T-helper 1 cell treated with Interleukin-12 subunit alpha and Interleukin-12 subunit beta and Interleukin-4 antibody, amounts not matched to agents 30 ng/mL and 1 ng/mL, for 36 hours (primary cell): ENCODE data around the gene TAF1C. TPM values are rescaled to one million over a fixed set of nuclear protein-coding genes. Genes with fewer than 3 reads are reported as not detected.
"Not testable (repeated sequence)": the region's sequence is repeated elsewhere in the genome, so short reads cannot be mapped to it uniquely, and the experiment has no call there.

Experiments used
- intact Hi-C: fragments of 100-400 bp; cut with micrococcal nuclease; formaldehyde crosslinking; loops from one replicate; pipeline ENCODE4 v1.15.1; 2024
- total RNA-seq: library from RNA; stranded (reverse); gene quantifications from 2 replicates; pipeline ENCODE4 v1.2.3, GENCODE V29; 2022

The TAF1C gene, protein sequence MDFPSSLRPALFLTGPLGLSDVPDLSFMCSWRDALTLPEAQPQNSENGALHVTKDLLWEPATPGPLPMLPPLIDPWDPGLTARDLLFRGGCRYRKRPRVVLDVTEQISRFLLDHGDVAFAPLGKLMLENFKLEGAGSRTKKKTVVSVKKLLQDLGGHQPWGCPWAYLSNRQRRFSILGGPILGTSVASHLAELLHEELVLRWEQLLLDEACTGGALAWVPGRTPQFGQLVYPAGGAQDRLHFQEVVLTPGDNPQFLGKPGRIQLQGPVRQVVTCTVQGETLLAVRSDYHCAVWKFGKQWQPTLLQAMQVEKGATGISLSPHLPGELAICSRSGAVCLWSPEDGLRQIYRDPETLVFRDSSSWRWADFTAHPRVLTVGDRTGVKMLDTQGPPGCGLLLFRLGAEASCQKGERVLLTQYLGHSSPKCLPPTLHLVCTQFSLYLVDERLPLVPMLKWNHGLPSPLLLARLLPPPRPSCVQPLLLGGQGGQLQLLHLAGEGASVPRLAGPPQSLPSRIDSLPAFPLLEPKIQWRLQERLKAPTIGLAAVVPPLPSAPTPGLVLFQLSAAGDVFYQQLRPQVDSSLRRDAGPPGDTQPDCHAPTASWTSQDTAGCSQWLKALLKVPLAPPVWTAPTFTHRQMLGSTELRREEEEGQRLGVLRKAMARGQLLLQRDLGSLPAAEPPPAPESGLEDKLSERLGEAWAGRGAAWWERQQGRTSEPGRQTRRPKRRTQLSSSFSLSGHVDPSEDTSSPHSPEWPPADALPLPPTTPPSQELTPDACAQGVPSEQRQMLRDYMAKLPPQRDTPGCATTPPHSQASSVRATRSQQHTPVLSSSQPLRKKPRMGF
- total RNA-seq = 57.4 and 62.5 TPM in 2 replicates

DNA sequence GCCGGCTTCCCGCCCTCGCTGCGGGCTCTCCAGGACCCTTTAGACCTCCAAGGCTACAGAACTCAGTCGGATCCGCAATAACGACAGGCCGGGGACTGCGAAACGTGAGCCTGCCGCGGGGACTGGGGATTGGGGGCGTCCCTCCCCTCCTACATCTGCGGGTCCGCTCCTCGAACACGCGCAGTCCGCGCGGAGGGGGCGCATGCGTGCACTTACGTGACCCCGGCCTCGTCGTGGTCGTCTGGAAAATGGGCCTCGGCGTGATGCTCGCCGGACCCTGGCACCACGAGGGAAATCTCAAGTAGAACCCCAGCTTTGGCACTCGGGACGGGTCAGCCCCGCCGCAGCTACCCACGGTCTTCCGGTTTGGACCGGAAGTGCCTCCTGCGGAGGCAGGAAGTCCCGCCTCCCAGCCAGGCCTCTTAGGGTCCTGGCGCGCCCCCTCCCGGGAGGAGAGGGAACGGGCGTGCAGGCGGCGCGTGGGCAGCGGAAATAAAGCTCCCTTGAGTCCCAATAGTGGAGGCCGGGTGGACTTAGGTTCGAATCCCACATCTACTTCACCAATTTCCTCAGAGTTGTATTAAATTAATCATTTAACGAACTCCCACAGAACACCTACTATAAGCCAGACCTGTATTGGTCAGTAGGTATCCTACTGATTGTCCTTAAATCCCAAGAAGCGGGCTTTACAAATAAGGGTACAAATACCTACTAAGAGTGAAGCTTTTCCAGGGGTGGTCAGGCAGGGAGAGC, at the start of gene TAF1C:
Gene TAF1C (minus strand): TSS at position 373 of the 753 bp plus-strand sequence. CDS start 2,069 bp downstream, outside the sequence.
- intact Hi-C loops = loop anchor here (1.0 to 5.0 kb wide), 11 partner anchors 42 to 380 kb away; partner anchors contain the start of genes DNAAF1, HSBP1, HSDL1 and MBTPS1

DNA sequence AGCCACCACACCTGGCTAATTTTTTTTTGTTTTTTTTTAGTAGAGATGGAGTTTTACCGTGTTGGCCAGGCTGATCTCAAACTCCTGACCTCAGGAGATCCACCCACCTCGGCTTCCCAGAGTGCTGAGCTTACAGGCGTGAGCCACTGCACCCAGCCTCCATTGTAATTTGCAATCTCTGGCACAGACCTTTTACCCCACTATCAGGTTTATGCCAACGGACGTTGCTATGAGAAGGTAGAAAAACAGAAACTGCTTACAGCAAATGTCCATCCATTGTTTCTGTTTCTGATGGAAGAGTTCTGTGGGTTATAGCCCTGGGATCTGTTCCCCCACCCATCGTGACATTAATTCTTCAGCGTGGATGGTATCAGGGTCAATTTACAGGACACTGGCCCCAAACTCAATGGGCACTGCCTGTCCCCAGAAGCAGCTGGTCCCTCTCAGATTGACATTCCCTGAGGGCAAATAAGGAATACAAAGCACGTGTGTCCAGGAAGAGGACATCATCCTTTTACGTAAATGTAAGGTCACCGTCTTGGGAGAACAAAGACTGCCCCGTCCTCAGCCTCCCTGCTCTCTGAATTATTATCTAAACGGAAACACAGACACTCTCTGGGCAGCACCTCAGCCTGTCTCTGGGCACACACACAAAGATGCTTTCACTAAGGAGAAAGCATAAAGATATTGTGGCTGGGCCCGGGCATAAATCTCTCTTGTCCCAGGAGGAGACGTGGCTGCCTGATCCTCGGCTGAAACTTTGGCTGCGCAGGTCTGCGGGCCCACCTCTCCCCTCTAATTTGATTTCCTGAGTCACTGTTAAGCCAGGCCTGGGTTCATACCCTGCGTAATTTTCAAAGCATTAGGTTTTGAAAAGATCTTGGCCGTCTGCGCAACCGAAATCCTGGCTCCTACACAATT, 47.7 kb upstream of the TAF1C start:
- intact Hi-C loops = no loop called here

DNA sequence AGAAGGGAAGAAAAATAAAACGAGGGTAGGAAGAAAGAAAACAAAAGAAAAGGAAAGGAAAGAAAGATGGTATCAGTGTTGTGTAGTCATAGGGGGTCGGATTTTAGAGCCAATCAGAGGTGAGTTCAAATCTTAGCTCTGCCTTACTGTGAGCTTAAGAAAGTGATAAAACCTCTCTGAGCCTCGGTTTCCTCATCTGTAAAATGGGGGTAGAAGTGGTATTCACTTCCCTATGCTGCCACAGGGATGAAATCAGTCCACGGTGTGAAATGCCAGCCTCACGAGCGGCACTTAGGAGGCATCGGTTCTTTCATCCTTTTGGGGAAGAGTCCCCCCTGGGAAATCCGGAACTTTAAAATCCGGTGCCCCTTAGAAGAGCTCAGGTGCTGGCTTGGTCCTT, 46.9 kb upstream of the TAF1C start:
- intact Hi-C loops = no loop called here

DNA sequence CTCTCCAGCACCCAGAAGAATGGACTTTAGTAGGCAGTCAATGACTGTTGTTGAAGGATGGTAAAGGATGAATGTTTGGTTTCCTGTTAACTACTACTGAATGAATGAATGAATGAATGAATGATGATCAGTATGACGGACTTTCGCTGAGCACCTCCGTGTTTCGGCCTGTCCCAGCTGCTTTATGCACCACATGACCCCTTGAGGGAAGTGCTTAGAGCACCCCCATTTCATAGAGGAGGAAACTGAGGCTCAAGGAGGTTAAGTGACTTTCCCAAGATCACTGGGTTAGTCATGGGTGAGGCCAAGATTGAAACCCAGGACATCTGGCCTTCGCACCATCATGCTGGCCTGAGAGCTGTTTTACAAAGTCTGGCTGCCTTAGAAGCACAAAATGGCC, 46.1 kb upstream of the TAF1C start:
- intact Hi-C loops = no loop called here

DNA sequence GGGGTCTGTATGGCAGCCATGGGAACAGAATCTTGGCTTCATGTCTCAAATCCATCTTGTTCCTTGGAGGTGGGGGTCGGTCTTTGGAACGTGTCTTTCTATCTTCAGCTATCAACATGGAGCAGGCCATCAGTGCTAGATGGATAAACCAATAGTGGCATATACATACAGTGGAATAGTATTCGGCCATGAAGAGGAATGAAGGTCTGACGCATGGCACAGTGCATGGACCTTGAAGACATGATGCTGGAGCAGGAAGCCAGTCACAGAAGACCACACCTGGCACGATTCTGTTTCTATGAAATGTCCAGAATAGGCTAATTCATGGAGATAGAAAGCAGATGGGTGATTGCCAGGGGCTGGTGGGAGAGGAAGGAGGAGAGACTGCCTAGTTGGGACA, 45.2 kb upstream of the TAF1C start:
- intact Hi-C loops = no loop called here

DNA sequence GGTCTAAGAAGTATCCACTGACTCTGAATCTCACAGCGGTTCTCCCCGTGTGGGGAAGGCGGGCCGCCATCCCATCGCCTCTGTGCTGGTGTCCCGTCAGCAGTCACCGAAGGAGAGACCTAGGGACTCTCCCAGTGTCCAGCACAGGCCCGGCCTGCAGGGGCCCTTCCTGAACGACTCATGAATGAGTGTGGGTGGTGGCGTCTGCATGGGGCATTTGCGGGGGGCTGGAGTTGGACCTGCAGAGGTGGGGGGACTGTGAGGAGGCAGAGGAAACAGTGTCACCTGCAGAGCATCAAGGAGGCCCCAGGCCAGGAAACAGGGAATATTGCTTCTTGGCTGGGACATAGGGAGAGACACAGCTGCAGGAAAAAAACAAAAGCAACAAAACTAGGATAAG, 42.6 kb upstream of the TAF1C start:
- intact Hi-C loops = no loop called here

DNA sequence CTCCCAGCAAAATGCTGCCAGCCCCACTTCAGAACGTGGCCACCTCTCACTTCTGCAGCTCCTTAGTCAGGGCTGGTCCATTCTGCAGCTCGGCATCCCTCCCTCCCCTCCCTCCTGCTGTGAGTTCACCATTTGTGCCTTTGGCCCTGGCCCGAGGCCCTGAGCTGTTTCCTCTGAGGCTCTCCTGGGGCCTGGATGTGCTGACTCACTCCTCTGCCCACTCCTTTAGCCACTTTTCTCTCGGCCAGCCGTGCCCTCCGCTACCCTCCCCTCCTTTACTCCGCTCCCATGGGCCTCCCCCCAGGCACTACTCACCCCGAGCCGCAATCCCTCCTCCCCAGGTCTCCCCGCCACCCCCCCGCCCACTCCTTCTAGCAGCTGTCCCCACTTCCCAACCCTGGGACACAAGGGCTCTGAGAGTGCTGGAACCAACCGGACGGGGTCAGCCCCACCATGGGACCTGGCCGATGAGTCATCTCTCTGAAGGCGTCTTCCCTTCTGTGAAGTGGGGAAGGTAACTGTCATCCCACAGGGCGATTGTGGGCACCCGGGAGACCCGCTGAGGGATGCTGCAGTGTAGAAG, 41.5 kb upstream of the TAF1C start:
- intact Hi-C loops = no loop called here

DNA sequence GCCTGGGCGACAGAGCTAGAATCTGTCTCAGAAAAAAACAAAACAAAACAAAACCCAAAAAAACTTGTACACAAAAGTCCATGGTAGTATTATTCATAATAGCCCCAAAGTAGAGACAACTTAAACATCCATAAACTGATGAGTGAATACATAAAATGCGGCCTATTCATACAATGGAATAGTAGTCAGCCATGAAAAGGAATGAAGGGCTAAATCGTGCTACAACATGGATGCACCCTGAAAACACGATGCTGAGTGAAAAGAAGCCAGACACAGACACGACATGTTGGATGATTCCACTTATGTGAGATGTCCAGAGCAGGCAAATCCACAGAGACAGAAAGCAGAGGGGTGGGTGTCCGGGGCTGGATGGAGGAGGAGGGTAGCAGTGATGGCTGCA, 40.7 kb upstream of the TAF1C start:
- intact Hi-C loops = no loop called here

DNA sequence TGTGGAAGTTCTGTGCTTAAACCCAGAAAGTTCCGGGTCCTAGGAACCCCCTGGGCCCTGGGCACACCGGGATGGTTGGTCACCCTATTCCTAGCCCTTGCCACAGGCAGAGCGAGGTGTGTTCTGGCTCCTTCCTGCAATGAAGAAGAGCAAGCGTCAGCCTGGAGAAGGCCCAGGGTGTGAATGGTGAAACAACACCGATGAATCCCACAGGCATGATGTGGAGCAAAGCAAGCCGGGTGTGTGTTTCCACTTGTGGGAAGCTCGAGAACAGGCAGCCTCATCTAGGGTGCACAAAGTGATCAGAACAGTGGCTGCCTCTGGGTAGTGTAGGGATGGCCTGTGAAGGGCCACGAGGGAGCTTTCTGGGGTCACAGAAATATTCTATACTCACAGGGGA, 39.2 kb upstream of the TAF1C start:
- intact Hi-C loops = no loop called here

DNA sequence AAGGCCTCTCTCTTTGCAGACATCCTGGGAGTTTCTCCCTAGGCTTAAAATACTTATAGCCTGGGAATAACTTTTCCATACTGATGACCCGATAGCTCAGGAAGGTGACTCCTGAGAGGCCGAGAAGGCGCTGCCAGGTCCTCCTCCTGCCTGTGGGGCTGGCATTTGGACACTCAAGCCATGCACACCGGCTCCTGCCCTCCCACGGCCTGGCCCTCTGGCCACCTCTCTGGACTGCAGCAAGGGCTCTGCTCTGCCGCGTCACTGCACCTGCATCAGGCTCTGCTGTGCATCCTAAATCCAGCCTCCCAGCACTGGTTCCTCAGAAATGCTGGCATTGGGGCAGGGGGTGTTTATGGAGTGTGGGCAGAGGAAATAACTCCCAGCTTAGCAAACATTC, 38.7 kb upstream of the TAF1C start:
- intact Hi-C loops = no loop called here

DNA sequence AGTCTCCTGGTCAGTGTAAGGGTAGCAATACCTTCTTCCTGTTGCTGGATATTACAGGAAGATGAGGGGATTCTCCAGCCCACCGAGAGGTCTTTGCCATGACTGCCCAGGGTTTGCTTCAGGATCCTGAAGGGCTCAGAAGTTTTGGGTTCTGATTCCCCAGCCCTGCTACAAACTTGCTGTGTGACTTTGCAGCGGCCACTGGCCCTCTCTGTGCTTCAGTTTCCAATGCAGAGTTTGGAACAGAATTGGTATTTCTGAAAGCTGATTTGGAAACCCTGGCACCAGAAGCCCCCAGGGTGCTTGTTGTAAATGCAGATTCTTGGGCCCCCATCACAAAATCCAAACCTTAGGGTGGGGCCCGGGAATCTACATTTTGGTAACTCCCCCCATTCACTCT, 38.3 kb upstream of the TAF1C start:
- intact Hi-C loops = no loop called here

DNA sequence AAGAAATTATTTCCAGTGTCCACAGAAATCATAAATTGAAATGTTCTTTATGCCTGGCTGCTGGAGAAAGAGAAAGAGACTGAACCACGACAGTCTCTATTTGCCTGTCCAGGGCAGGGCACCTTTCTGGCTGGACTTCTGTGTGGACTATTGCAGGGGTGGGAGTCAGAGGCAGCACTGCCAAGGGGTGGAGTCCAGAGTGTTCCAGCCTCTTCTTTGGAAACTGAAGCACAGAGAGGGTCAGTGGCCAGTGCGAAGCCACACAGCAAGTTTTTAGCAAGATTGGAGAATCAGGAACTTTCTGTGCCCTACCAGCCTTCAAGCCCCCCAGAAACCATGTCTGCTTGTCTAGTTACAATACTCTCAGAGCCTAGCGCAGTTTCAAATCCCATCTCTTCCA, 37.7 kb upstream of the TAF1C start:
- intact Hi-C loops = no loop called here

DNA sequence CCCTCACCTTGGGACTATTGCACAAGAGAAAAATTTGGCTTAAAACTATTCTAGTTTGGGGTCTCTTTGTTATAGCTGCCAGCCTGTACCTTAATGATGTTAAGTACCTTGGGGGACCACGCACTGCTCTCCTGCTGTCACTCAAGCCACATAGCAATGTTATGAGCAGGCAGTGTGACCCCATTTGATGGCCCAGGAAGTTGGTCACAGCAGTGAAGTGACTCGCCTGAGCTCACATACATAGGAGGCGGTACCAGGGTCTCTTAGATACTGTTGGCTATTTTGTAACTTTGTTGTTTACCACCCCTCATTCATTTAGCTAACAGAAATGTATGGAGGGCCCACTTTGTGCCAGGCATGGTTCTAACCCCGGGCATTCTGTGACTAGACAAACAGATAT, 36.6 kb upstream of the TAF1C start:
- intact Hi-C loops = no loop called here

DNA sequence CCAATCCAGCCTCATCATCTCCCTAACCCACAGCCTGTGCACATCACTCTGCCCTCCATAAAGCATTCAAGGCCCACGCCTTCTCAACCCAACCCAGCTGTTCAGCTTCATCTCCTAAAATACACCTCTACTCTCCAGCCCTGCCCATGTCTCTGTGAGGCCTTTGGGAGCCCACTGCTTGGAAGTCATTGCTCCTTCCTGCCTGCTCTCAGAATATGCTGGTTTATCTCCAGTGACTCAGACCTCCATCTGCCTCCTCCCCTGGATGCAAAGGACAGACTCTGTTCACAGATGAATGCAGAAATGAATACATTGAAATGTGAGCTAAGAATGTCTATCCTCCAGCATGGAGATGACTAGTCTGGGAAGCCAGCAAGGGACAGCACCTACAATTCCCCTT, 34.0 kb upstream of the TAF1C start:
- intact Hi-C loops = no loop called here

DNA sequence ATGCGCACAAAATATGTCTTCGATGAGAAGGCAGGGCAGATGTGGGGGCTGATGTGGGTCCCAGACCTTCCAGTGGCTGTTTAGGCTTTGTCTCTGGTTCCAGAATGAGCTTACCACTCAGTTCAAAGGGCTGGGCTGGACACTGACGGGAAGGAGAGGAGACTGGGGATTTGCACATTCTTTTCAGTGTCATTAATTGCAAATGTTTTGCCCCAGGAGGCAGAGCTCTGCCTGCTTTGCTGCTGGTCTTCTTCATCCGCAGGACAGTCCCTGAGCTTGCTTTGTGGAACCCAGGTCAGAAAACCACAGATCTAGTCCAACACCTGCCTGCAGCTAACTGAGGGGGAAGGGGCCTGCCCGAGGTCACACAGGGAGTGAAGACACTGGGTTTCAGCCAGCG, 32.1 kb upstream of the TAF1C start:
- intact Hi-C loops = no loop called here

DNA sequence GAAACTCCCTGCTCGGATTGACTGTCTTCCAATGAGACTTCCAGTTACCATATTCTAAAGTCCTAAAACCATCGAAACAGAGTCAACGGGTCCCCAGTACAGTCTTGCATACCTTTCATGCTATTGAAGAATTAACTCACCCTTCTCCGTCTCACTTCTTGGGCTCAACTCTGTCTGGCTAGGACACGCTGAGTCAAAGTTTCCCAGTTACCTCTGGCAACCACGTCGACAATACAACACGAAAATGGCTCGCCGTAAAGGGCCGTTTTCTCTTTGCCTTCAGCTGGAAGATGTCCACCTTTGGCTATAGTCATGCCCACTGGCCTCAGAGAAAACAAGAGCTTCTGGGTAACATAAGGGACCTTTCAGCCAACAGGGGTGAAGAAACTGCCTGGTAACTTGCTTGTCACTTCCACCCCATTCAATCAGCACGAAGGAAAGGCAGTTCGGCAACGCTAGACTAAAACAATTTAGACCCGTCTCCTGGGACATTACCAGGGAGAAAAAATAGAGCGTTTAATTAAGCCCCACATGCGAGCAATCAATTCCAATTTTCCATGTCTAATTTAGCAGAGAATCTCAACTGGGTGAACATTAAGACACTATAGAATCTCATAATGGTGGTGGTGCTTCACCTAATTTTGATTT, 31.4 kb upstream of the TAF1C start:
- intact Hi-C loops = no loop called here

DNA sequence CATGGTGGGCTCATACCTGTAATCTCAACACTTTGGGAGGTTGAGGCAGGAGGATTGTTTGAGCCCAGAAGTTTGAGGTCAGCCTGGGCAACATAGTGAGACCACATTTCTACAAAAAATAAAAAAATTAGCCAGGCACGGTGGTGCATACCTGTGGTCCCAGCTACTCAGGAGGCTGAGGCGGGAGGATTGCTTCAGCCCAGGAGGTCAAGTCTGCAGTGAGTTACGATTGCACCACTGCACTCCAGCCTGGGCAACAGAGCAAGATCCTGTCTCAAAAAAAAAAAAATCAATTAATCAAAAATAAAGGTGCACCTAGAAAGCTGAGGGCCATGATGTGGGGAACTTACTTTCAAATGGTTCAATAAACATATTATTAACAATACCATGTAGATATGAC, 29.3 kb upstream of the TAF1C start:
- intact Hi-C loops = not testable (repeated sequence)

DNA sequence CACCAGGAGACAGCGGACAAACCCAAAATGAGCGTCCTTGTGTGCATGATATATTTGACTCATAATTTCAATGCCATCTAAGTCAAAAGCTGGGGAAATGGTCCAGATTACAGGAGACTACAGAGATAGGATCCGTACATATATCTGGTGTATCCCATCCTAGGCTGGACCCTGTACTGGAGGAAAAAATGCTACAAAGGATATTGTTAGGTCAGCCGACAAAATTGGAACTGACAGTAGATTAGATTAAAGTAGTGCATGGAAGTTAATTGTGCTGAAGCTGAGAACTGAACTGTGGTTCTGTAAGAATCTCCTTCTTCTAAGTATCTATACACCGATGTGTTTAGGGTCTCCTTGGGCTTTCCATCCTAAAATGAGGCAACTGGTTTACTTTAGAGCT, 28.7 kb upstream of the TAF1C start:
- intact Hi-C loops = no loop called here

DNA sequence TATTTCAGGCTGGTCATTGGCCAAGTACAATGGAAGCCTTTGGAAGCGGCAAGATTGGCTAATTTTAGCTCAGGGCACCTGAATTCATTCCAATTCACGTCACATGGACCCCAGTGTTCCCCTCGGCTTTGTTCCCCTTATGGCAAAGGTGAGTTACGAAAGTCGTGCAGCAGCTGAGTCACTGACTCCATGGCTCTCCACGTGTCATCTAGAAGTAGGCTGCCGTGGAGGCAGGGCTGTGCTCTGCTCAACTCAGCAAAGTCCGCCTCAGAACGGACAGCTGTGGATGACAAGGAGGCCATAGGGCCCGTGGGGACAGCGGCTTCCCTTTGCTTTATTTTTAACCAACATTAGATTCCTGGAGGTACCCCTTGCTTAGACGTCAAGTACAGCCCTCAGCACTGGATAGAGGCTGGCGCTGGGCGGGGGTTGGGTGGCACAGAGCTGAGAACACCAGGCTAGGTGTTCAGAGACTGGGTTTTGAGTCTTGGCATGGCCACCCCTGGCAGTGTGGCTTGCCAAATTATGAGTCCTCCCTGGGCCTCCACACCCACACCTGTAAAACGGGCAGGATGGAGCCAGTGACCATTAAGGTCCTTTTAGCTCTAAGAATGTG, 27.7 kb upstream of the TAF1C start:
- intact Hi-C loops = no loop called here
